Natural killer cell (primary cell): Measurements from ENCODE around the gene KIF15. TPM values are rescaled to one million over a fixed set of nuclear protein-coding genes. Genes with fewer than 3 reads are reported as not detected.
"Not testable (repeated sequence)": the region's sequence is repeated elsewhere in the genome, so short reads cannot be mapped to it uniquely, and the experiment has no call there.

Source experiments
- ATAC-seq, 3 donors: fragments of 150-1000 bp in 2 of 3; fragments of 200-7000 bp in 1 of 3; cut with Tn5 transposase; 1 replicate in 1 of 3; 2 replicates in 2 of 3; pipeline ENCODE4 v1.10.0; 2021; ENCODE audit warnings: mild to moderate bottlenecking in 2 of 3, moderate library complexity in 2 of 3
- DNase-seq, 2 donors: peaks; one replicate each; pipeline versions ENCODE4 v3.0.0 to v3.0.0-alpha.2; 2013 to 2021; ENCODE audit warnings: mixed read lengths in 1 of 2
- H3K27ac ChIP-seq: one replicate; pipeline ENCODE4 v1.5.1; 2013; ENCODE audit warnings: mild to moderate bottlenecking, low read length
- H3K27me3 ChIP-seq: one replicate; pipeline ENCODE4 v1.6.1; 2013; ENCODE audit warnings: low read length; ENCODE audit not compliant: control insufficient read depth, insufficient read depth
- H3K36me3 ChIP-seq: one replicate; pipeline ENCODE4 v1.6.1; 2013; ENCODE audit warnings: low read length; ENCODE audit not compliant: control insufficient read depth, insufficient read depth
- H3K4me1 ChIP-seq: one replicate; pipeline ENCODE4 v1.6.1; 2013; ENCODE audit warnings: low read length; ENCODE audit not compliant: control insufficient read depth, insufficient read depth
- H3K4me3 ChIP-seq: one replicate; pipeline ENCODE4 v1.5.1; 2013; ENCODE audit warnings: low read length
- H3K9me3 ChIP-seq: one replicate; pipeline ENCODE4 v1.6.1; 2013; ENCODE audit warnings: low read length; ENCODE audit not compliant: control insufficient read depth, insufficient read depth
- H3K27ac Mint-ChIP-seq, 2 donors: one replicate each; pipeline ENCODE4 v1.8.0; 2022; ENCODE audit warnings: mild to moderate bottlenecking in 2 of 2, mixed read lengths in 2 of 2, moderate library complexity in 1 of 2
- H3K27me3 Mint-ChIP-seq, 2 donors: one replicate each; pipeline ENCODE4 v1.8.0; 2022; ENCODE audit warnings: low read depth in 2 of 2, mixed read lengths in 2 of 2
- H3K36me3 Mint-ChIP-seq: one replicate; pipeline ENCODE4 v1.8.0; 2022; ENCODE audit warnings: mixed read lengths
- H3K4me1 Mint-ChIP-seq, 2 donors: one replicate each; pipeline ENCODE4 v1.8.0; 2022; ENCODE audit warnings: mixed read lengths in 2 of 2
- H3K4me3 Mint-ChIP-seq: one replicate; pipeline ENCODE4 v1.8.0; 2022; ENCODE audit warnings: mild to moderate bottlenecking, moderate library complexity, mixed read lengths
- H3K9me3 Mint-ChIP-seq, 2 donors: one replicate each; pipeline ENCODE4 v1.8.0; 2022; ENCODE audit warnings: mixed read lengths in 2 of 2
- CTCF ChIP-seq: fragments of 200-600 bp; IDR thresholded peaks from one replicate; pipeline ENCODE4 v1.8.0; 2022; ENCODE audit warnings: antibody characterized with exemption
- WGBS: methylation state at CpG from one replicate; pipeline ENCODE4 v1.1.7; 2013; ENCODE audit warnings: missing lambda C conversion rate; ENCODE audit not compliant: insufficient coverage; 5-methylcytosine and 5-hydroxymethylcytosine counted together
- intact Hi-C: fragments of 100-400 bp; cut with micrococcal nuclease; formaldehyde crosslinking; loops from one replicate; pipeline ENCODE4 v1.14.2; 2022
- total RNA-seq, 4 donors: library from RNA; stranded (reverse); fragments of 120-200 nt in 1 of 4; gene quantifications; one replicate each; pipeline versions ENCODE4 v1.2.3 to v1.2.4, GENCODE V29; 2013 to 2022

KIF15 gene
- total RNA-seq, 3 donors from 2014 or later (not counting 1 experiment from before 2014, with no cell fraction given): 0.80 to 1.6 (median 0.99) TPM

DNA sequence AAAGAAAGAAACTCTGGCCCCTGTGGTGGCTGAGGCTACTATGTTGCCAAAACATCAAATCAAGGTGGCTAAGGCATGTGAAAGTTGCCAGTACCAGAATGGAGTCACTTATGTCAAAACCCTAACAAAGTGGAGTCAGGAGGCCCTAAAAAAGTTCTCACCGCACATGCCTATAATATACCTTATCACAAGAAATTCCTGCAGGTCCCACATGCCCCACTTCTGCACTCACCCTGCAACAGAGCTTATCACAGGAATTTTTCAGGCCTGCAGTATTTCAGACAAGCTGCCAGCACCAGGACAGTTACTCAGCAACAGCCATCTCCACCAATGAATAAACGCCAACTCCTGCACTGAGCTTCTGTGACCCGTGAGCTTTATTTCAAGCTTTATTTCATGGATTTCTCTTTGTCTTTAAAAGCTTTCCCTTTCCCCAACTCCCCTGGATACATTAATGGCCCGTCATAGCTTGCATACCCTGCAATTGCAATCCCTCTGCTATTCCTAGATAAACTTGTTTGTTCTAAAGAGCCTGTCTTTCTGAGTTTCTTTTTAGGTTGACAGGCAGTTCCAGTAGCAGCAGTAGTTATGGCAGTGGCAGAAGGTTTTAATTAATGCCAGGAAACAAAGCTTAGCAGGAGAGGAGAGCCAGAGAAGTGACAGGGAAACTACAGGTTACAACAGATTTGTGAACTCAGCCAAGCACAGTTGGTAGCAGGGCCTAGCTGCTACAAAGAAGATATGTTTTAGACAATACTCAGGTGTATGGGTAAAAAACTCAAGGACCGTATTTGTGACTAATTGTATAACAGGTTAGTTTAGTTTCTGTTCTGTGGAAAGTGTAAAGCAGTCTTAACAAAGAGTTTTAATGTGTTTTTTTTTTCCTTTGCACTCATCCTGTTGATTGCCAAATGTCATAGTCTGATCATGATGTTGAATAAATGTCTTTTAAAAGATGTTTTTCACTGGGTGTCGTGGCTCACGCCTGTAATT, 84.2 kb downstream of the KIF15 start:
- DNase-seq (no peak), ATAC-seq (no peak)
- Histone ChIP-seq H3K36me3 (no peaks in the 10 kb centered on the region), H3K27me3 (no peaks in the 10 kb centered on the region), H3K9me3 (no peaks in the 10 kb centered on the region), H3K27ac (no peak overlapping the region), H3K4me3 (no peak overlapping the region), H3K4me1 (no peaks in the 10 kb centered on the region)
- H3K36me3 Mint-ChIP-seq: no peaks in the 10 kb centered on the region
- no peaks in the 10 kb centered on the region for H3K27me3 Mint-ChIP-seq
- TF ChIP-seq CTCF: no peak
- H3K4me3 Mint-ChIP-seq: no peak overlapping the region
- WGBS: 97% methylated on average over 7 of the region's 7 CpGs
- H3K4me1 Mint-ChIP-seq: no peaks in the 10 kb centered on the region
- no peak overlapping the region for H3K27ac Mint-ChIP-seq
- no peaks in the 10 kb centered on the region for H3K9me3 Mint-ChIP-seq
- intact Hi-C loops: no loop called here

GRCh38 chr3:44848634-44849033, 87.0 kb downstream of the KIF15 start:
- WGBS: 78% methylated on average over 1 of the region's 1 CpG
- Mint-ChIP-seq H3K27me3 (no peaks in the 10 kb centered on the region), H3K27ac (no peak overlapping the region), H3K4me3 (no peak overlapping the region), H3K36me3 (no peaks in the 10 kb centered on the region), H3K9me3 (no peaks in the 10 kb centered on the region), H3K4me1 (no peaks in the 10 kb centered on the region)
- H3K27me3 ChIP-seq: no peaks in the 10 kb centered on the region
- H3K27ac ChIP-seq: no peak overlapping the region
- ATAC-seq: no peak
- no peak overlapping the region for H3K4me3 ChIP-seq
- H3K9me3 ChIP-seq: no peaks in the 10 kb centered on the region
- TF ChIP-seq CTCF: no peak
- no peaks in the 10 kb centered on the region for H3K36me3 ChIP-seq
- intact Hi-C loops: no loop called here
- H3K4me1 ChIP-seq: no peaks in the 10 kb centered on the region
- DNase-seq: no peak

GRCh38 chr3:44856663-44857062, 95.1 kb downstream of the KIF15 start:
- H3K9me3 Mint-ChIP-seq, H3K27me3 ChIP-seq, H3K4me3 ChIP-seq, intact Hi-C loops, H3K27me3 Mint-ChIP-seq, H3K4me1 ChIP-seq, ATAC-seq, H3K36me3 ChIP-seq, H3K4me1 Mint-ChIP-seq, H3K27ac ChIP-seq, H3K36me3 Mint-ChIP-seq, H3K9me3 ChIP-seq, H3K27ac Mint-ChIP-seq, H3K4me3 Mint-ChIP-seq, DNase-seq: not testable (repeated sequence)
- over 99% methylated on average over 6 of the region's 6 CpGs for WGBS

DNA sequence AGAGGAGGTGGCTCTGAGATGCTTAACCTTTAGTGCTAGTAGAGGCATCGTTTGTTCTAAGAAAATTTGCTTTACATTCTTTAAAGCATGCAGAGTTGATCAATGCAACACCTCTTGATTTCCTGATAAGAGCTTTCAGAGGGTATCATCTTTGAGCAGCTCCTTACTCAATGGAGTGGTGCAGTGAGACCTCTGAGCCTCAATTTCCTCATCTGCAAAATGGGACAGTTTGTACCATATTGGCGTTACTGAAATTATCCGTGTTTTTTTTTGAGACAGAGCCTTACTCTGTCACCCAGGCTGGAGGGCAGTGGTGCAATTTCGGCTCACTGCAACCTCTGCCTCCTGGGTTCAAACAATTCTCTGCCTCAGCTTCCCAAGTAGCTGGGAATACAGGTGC, 98.5 kb downstream of the KIF15 start:
- Histone ChIP-seq H3K36me3 (no peaks in the 10 kb centered on the region), H3K9me3 (peaks cover 3% of the 10 kb centered on the region), H3K4me3 (no peak overlapping the region), H3K4me1 (peaks cover 20% of the 10 kb centered on the region), H3K27me3 (no peaks in the 10 kb centered on the region), H3K27ac (no peak overlapping the region)
- H3K9me3 Mint-ChIP-seq: no peaks in the 10 kb centered on the region
- H3K27me3 Mint-ChIP-seq: no peaks in the 10 kb centered on the region
- DNase-seq: no peak
- no peak overlapping the region for H3K4me3 Mint-ChIP-seq
- H3K36me3 Mint-ChIP-seq: no peaks in the 10 kb centered on the region
- ATAC-seq: no peak
- H3K27ac Mint-ChIP-seq: peak overlapping the region in 1 of 2 donors; percentile 96
- no peak for TF ChIP-seq CTCF
- WGBS: 100% methylated on average over 4 of the region's 4 CpGs
- H3K4me1 Mint-ChIP-seq: peaks cover 20 to 33% of the 10 kb centered on the region in 2 donors
- intact Hi-C loops: loop anchor here (5.0 kb wide), 4 partner anchors 112 to 523 kb away; partner anchors contain the start of gene TCAIM
